ENCODE measurements around the gene NGEF. TPM values are rescaled to one million over a fixed set of nuclear protein-coding genes. Genes with fewer than 3 reads are reported as not detected.

Gene NGEF
- total RNA-seq, 1 donor from 2014 or later: 0.16 TPM

DNA sequence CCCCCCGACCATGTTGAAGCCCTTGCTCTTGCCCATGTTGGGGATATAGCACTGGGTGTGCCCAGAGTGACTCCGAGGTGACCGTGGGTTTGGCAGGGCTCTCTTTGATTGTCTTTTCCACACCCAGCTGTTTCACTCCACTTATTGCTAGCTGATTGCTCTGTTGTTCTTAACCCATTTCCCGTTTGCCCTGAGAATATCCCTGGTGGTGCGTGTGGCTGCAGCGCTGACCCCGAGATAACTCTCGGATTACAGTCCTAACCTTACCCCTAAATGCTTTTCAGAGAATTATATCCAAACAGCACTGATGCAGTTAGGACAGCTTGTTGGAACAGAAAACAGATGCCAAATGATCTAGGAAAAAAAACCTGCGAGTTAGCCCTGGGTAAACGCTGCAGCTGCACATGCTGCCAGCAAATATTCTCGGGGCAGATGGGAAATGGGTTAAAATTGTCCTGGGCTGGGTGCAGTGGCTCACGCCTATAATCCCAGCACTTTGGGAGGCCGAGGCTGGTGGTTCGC lies 177.3 kb downstream of the NGEF start:
- H3K9me3 ChIP-seq (ENCODE audit: insufficient read depth, low read depth, low read length): no peaks in the 10 kb centered on the region
- peaks cover 33% of the 10 kb centered on the region for H3K36me3 ChIP-seq (ENCODE audit: insufficient read depth, low read length)
- TF ChIP-seq, protein P1, sequence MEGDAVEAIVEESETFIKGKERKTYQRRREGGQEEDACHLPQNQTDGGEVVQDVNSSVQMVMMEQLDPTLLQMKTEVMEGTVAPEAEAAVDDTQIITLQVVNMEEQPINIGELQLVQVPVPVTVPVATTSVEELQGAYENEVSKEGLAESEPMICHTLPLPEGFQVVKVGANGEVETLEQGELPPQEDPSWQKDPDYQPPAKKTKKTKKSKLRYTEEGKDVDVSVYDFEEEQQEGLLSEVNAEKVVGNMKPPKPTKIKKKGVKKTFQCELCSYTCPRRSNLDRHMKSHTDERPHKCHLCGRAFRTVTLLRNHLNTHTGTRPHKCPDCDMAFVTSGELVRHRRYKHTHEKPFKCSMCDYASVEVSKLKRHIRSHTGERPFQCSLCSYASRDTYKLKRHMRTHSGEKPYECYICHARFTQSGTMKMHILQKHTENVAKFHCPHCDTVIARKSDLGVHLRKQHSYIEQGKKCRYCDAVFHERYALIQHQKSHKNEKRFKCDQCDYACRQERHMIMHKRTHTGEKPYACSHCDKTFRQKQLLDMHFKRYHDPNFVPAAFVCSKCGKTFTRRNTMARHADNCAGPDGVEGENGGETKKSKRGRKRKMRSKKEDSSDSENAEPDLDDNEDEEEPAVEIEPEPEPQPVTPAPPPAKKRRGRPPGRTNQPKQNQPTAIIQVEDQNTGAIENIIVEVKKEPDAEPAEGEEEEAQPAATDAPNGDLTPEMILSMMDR (IDR thresholded peaks at IDR 0.05; ENCODE audit: insufficient read depth, low read depth, low read length): no peak
- TF ChIP-seq EZH2 (IDR thresholded peaks at IDR 0.05; ENCODE audit: insufficient read depth, low read length): no peak
- no peak overlapping the region for H3K9ac ChIP-seq (ENCODE audit: low read length)
- H2AFZ ChIP-seq (ENCODE audit: low read depth, low read length): no peak overlapping the region
- H3K27me3 ChIP-seq (ENCODE audit: insufficient read depth, low read length): no peaks in the 10 kb centered on the region
- peaks cover 31% of the 10 kb centered on the region for H4K20me1 ChIP-seq (ENCODE audit: insufficient read depth, low read length)
- FAIRE-seq (no peak), DNase-seq (ENCODE audit: low read depth) (no peak)
- H3K4me3 ChIP-seq (ENCODE audit: insufficient read depth, low read depth, low read length): no peak overlapping the region
- peaks cover 3% of the 10 kb centered on the region for H3K79me2 ChIP-seq (ENCODE audit: insufficient read depth, low read length)
- H3K27me3 Mint-ChIP-seq (ENCODE audit: low read depth, unreplicated experiment): no peaks in the 10 kb centered on the region
- H3K36me3 Mint-ChIP-seq (ENCODE audit: low read depth, unreplicated experiment): peaks cover 14% of the 10 kb centered on the region
- H3K4me2 ChIP-seq (ENCODE audit: low read length): no peak overlapping the region
- H3K4me1 Mint-ChIP-seq (ENCODE audit: low read depth, unreplicated experiment): peaks cover 21% of the 10 kb centered on the region
- peaks cover 7% of the 10 kb centered on the region for H3K4me1 ChIP-seq (ENCODE audit: insufficient read depth, low read length)
- no peaks in the 10 kb centered on the region for H3K9me3 Mint-ChIP-seq (ENCODE audit: unreplicated experiment)
- no peak overlapping the region for H3K4me3 Mint-ChIP-seq (ENCODE audit: unreplicated experiment)
- H3K27ac Mint-ChIP-seq (ENCODE audit: unreplicated experiment): no peak overlapping the region
- H3K27ac ChIP-seq (ENCODE audit: low read depth, low read length): no peak overlapping the region

DNA sequence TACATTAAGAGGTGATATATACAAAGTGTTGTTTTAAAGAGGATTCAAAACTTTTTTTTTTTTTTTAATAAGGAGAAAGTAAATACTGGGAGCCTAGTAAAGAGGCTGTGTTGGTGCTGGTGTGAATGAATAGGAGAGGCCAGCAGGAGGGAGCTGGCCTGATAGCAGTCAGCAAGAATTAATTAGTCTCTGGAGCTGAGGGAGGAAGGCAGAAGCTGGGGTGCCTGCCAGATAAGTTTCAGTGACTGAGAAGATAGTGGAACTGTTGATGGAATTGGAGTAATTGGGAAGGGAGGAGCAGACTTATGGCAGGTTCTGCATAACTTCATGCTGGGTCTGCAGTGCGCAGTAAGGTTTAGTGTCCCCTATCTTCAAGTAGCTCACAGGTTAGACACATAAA lies 179.2 kb downstream of the NGEF start:
- FAIRE-seq (no peak), DNase-seq (ENCODE audit: low read depth) (no peak)
- peaks cover 42% of the 10 kb centered on the region for H3K36me3 ChIP-seq (ENCODE audit: insufficient read depth, low read length)

DNA sequence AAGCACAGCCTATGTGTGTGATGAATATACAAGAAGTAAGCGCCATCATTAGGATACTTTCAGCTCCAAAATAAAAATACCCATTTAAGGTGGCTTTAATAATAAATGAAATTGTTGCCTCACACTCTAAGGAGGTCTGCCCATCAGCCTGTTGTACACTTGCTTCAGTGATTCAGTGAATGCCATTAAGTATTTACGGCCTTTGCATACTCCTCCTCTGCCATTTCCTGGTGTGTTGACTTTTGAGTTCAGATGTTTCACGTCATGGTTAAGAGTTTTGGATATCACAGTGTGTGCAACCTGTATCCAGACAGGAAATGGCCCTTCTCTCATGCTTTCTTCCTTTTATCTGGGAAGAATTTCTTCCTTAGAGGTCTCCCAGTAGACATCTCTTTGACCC lies 181.6 kb downstream of the NGEF start:
- Histone ChIP-seq H3K36me3 (ENCODE audit: insufficient read depth, low read length) (peaks cover 36% of the 10 kb centered on the region), H3K4me1 (ENCODE audit: insufficient read depth, low read length) (no peaks in the 10 kb centered on the region), H3K27ac (ENCODE audit: low read depth, low read length) (no peak overlapping the region), H3K4me2 (ENCODE audit: low read length) (no peak overlapping the region), H3K9me3 (ENCODE audit: insufficient read depth, low read depth, low read length) (no peaks in the 10 kb centered on the region), H4K20me1 (ENCODE audit: insufficient read depth, low read length) (peaks cover 27% of the 10 kb centered on the region), H2AFZ (ENCODE audit: low read depth, low read length) (no peak overlapping the region), H3K9ac (ENCODE audit: low read length) (no peak overlapping the region), H3K27me3 (ENCODE audit: insufficient read depth, low read length) (no peaks in the 10 kb centered on the region), H3K79me2 (ENCODE audit: insufficient read depth, low read length) (peaks cover 3% of the 10 kb centered on the region), H3K4me3 (ENCODE audit: insufficient read depth, low read depth, low read length) (no peak overlapping the region)
- Mint-ChIP-seq H3K27ac (ENCODE audit: unreplicated experiment) (no peak overlapping the region), H3K9me3 (ENCODE audit: unreplicated experiment) (no peaks in the 10 kb centered on the region), H3K27me3 (ENCODE audit: low read depth, unreplicated experiment) (no peaks in the 10 kb centered on the region), H3K4me1 (ENCODE audit: low read depth, unreplicated experiment) (no peaks in the 10 kb centered on the region), H3K36me3 (ENCODE audit: low read depth, unreplicated experiment) (peaks cover 14% of the 10 kb centered on the region), H3K4me3 (ENCODE audit: unreplicated experiment) (no peak overlapping the region)
- FAIRE-seq (no peak), DNase-seq (ENCODE audit: low read depth) (no peak)
- no peak for TF ChIP-seq EZH2 (IDR thresholded peaks at IDR 0.05; ENCODE audit: insufficient read depth, low read length)
- TF ChIP-seq, protein P1 (IDR thresholded peaks at IDR 0.05; ENCODE audit: insufficient read depth, low read depth, low read length): no peak

More for the DNA sequence above, 179.2 kb downstream of the NGEF start:
- no peak overlapping the region for H3K4me3 ChIP-seq (ENCODE audit: insufficient read depth, low read depth, low read length)
- peaks cover 6% of the 10 kb centered on the region for H3K4me1 ChIP-seq (ENCODE audit: insufficient read depth, low read length)
- H3K4me3 Mint-ChIP-seq (ENCODE audit: unreplicated experiment): no peak overlapping the region
- no peaks in the 10 kb centered on the region for H3K9me3 ChIP-seq (ENCODE audit: insufficient read depth, low read depth, low read length)
- H3K9ac ChIP-seq (ENCODE audit: low read length): no peak overlapping the region
- no peaks in the 10 kb centered on the region for H3K27me3 ChIP-seq (ENCODE audit: insufficient read depth, low read length)
- H4K20me1 ChIP-seq (ENCODE audit: insufficient read depth, low read length): peaks cover 28% of the 10 kb centered on the region
- no peak overlapping the region for H2AFZ ChIP-seq (ENCODE audit: low read depth, low read length)
- H3K27ac ChIP-seq (ENCODE audit: low read depth, low read length): no peak overlapping the region
- no peaks in the 10 kb centered on the region for H3K9me3 Mint-ChIP-seq (ENCODE audit: unreplicated experiment)
- H3K79me2 ChIP-seq (ENCODE audit: insufficient read depth, low read length): peaks cover 3% of the 10 kb centered on the region
- no peak overlapping the region for H3K27ac Mint-ChIP-seq (ENCODE audit: unreplicated experiment)
- H3K36me3 Mint-ChIP-seq (ENCODE audit: low read depth, unreplicated experiment): peaks cover 14% of the 10 kb centered on the region
- H3K27me3 Mint-ChIP-seq (ENCODE audit: low read depth, unreplicated experiment): no peaks in the 10 kb centered on the region
- no peak overlapping the region for H3K4me2 ChIP-seq (ENCODE audit: low read length)
- no peak for TF ChIP-seq EZH2 (IDR thresholded peaks at IDR 0.05; ENCODE audit: insufficient read depth, low read length)
- TF ChIP-seq, protein P1 (IDR thresholded peaks at IDR 0.05; ENCODE audit: insufficient read depth, low read depth, low read length): no peak
- peaks cover 12% of the 10 kb centered on the region for H3K4me1 Mint-ChIP-seq (ENCODE audit: low read depth, unreplicated experiment)
